ENCODE measurements around the gene SERPINB12.

DNA sequence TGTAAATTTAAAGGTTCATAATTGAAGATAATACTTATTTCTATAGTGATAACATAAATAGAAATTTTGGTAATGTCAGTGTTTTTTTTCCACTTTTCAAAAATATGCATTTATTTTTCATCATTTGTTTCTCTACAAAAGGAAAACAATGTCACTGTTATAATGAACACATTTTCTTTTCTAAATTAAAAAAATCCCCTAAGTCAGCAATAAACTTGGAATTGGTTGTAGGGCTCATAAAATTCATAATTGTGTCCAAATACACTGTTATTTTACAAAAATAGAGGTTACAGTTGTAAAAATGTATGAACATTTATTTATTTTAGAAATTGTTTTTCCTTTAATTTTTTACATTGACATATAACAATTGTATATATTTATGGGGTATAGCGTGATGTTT is 26.4 kb upstream of the SERPINB12 start:
- TF ChIP-seq ZNF431 (CRISPR knock-in tag; IDR thresholded peaks at IDR 0.05; ENCODE audit: borderline replicate concordance, low read depth): no peak
- TF ChIP-seq CHD2 (IDR thresholded peaks at IDR 0.05; ENCODE audit: low read depth, low read length): no peak
- no peak for TF ChIP-seq RXRA (CRISPR knock-in tag; IDR thresholded peaks at IDR 0.05)
- no peak for TF ChIP-seq FOXJ3 (CRISPR knock-in tag; IDR thresholded peaks at IDR 0.05; ENCODE audit: borderline replicate concordance)
- TF ChIP-seq, protein P1, sequence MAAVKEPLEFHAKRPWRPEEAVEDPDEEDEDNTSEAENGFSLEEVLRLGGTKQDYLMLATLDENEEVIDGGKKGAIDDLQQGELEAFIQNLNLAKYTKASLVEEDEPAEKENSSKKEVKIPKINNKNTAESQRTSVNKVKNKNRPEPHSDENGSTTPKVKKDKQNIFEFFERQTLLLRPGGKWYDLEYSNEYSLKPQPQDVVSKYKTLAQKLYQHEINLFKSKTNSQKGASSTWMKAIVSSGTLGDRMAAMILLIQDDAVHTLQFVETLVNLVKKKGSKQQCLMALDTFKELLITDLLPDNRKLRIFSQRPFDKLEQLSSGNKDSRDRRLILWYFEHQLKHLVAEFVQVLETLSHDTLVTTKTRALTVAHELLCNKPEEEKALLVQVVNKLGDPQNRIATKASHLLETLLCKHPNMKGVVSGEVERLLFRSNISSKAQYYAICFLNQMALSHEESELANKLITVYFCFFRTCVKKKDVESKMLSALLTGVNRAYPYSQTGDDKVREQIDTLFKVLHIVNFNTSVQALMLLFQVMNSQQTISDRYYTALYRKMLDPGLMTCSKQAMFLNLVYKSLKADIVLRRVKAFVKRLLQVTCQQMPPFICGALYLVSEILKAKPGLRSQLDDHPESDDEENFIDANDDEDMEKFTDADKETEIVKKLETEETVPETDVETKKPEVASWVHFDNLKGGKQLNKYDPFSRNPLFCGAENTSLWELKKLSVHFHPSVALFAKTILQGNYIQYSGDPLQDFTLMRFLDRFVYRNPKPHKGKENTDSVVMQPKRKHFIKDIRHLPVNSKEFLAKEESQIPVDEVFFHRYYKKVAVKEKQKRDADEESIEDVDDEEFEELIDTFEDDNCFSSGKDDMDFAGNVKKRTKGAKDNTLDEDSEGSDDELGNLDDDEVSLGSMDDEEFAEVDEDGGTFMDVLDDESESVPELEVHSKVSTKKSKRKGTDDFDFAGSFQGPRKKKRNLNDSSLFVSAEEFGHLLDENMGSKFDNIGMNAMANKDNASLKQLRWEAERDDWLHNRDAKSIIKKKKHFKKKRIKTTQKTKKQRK (IDR thresholded peaks at IDR 0.05; ENCODE audit: low read length): no peak
- no peak for TF ChIP-seq SOX13 (IDR thresholded peaks at IDR 0.05)
- TF ChIP-seq SOX13 (CRISPR knock-in tag; conservative IDR thresholded peaks at IDR 0.05 in 1 of 2, IDR thresholded peaks at IDR 0.05 in 1 of 2): no peak
- TF ChIP-seq, protein P2, sequence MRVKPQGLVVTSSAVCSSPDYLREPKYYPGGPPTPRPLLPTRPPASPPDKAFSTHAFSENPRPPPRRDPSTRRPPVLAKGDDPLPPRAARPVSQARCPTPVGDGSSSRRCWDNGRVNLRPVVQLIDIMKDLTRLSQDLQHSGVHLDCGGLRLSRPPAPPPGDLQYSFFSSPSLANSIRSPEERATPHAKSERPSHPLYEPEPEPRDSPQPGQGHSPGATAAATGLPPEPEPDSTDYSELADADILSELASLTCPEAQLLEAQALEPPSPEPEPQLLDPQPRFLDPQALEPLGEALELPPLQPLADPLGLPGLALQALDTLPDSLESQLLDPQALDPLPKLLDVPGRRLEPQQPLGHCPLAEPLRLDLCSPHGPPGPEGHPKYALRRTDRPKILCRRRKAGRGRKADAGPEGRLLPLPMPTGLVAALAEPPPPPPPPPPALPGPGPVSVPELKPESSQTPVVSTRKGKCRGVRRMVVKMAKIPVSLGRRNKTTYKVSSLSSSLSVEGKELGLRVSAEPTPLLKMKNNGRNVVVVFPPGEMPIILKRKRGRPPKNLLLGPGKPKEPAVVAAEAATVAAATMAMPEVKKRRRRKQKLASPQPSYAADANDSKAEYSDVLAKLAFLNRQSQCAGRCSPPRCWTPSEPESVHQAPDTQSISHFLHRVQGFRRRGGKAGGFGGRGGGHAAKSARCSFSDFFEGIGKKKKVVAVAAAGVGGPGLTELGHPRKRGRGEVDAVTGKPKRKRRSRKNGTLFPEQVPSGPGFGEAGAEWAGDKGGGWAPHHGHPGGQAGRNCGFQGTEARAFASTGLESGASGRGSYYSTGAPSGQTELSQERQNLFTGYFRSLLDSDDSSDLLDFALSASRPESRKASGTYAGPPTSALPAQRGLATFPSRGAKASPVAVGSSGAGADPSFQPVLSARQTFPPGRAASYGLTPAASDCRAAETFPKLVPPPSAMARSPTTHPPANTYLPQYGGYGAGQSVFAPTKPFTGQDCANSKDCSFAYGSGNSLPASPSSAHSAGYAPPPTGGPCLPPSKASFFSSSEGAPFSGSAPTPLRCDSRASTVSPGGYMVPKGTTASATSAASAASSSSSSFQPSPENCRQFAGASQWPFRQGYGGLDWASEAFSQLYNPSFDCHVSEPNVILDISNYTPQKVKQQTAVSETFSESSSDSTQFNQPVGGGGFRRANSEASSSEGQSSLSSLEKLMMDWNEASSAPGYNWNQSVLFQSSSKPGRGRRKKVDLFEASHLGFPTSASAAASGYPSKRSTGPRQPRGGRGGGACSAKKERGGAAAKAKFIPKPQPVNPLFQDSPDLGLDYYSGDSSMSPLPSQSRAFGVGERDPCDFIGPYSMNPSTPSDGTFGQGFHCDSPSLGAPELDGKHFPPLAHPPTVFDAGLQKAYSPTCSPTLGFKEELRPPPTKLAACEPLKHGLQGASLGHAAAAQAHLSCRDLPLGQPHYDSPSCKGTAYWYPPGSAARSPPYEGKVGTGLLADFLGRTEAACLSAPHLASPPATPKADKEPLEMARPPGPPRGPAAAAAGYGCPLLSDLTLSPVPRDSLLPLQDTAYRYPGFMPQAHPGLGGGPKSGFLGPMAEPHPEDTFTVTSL (CRISPR knock-in tag; IDR thresholded peaks at IDR 0.05; ENCODE audit: borderline replicate concordance): no peak
- no peak for TF ChIP-seq HOXD1 (CRISPR knock-in tag; IDR thresholded peaks at IDR 0.05)
- no peak for TF ChIP-seq ZNF607 (CRISPR knock-in tag; IDR thresholded peaks at IDR 0.05; ENCODE audit: borderline replicate concordance)
- TF ChIP-seq KDM5A (IDR thresholded peaks at IDR 0.05; ENCODE audit: borderline replicate concordance, low read length): no peak
- TF ChIP-seq, protein P3, sequence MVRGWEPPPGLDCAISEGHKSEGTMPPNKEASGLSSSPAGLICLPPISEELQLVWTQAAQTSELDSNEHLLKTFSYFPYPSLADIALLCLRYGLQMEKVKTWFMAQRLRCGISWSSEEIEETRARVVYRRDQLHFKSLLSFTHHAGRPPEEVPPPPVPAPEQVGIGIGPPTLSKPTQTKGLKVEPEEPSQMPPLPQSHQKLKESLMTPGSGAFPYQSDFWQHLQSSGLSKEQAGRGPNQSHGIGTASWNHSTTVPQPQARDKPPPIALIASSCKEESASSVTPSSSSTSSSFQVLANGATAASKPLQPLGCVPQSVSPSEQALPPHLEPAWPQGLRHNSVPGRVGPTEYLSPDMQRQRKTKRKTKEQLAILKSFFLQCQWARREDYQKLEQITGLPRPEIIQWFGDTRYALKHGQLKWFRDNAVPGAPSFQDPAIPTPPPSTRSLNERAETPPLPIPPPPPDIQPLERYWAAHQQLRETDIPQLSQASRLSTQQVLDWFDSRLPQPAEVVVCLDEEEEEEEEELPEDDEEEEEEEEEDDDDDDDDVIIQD (CRISPR knock-in tag; IDR thresholded peaks at IDR 0.05; ENCODE audit: low read depth): no peak

Data from HepG2 (cell line).